H1 (cell line): ENCODE measurements around the gene LBP. TPM values are rescaled to one million over a fixed set of nuclear protein-coding genes. Genes with fewer than 3 reads are reported as not detected.

ENCODE experiments used
- CTCF ChIA-PET: fragments of 300-600 bp; sonication (Branson Sonifier 250); formaldehyde crosslinking; loops from one replicate; lab custom pipeline; 2021; ENCODE audit not compliant: partially characterized antibody; lab: Charles Lee
- POLR2A ChIA-PET: fragments of 300-600 bp; sonication (Branson Sonifier 250); formaldehyde crosslinking; loops from one replicate; lab custom pipeline; 2021; ENCODE audit warnings: inconsistent platforms; ENCODE audit not compliant: partially characterized antibody; lab: Charles Lee
- DNase-seq, 2 experiments: peaks; one replicate each; pipeline versions ENCODE4 v3.0.0 to v3.0.0-alpha.2; 2010 to 2022; ENCODE audit warnings: low spot score in 2 of 2, low read depth in 1 of 2, mixed read lengths in 1 of 2
- FAIRE-seq: peaks from 2 replicates; lab custom pipeline; 2011; peaks lifted over from hg19 to GRCh38; lab: Jason Lieb, UNC
- H2AFZ ChIP-seq: 2 replicates; pipeline ENCODE4 v1.8.1; 2012; ENCODE audit warnings: low read length, inconsistent platforms
- H2AK5ac ChIP-seq: 2 replicates; pipeline ENCODE4 v1.6.1; 2013; ENCODE audit warnings: low read depth, low read length
- H2BK120ac ChIP-seq: replicated peaks from 2 replicates; pipeline ENCODE3; 2013; ENCODE audit warnings: low read depth, low read length, inconsistent platforms
- H2BK12ac ChIP-seq: 2 replicates; pipeline ENCODE4 v1.6.1; 2013; ENCODE audit warnings: low read depth, low read length
- H2BK15ac ChIP-seq: 2 replicates; pipeline ENCODE4 v1.6.1; 2013; ENCODE audit warnings: low read length
- H2BK20ac ChIP-seq: 2 replicates; pipeline ENCODE4 v1.6.1; 2013; ENCODE audit warnings: low read length
- H2BK5ac ChIP-seq: 2 replicates; pipeline ENCODE4 v1.6.1; 2013; ENCODE audit warnings: low read depth, low read length
- H3K14ac ChIP-seq: 2 replicates; pipeline ENCODE4 v1.6.1; 2013; ENCODE audit warnings: inconsistent platforms; ENCODE audit not compliant: insufficient read length
- H3K18ac ChIP-seq: 2 replicates; pipeline ENCODE4 v1.6.1; 2013; ENCODE audit warnings: low read length; ENCODE audit errors: extremely low read depth
- H3K23ac ChIP-seq: 2 replicates; pipeline ENCODE4 v1.6.1; 2013; ENCODE audit warnings: inconsistent platforms; ENCODE audit not compliant: insufficient read length
- H3K23me2 ChIP-seq: 2 replicates; pipeline ENCODE4 v1.6.1; 2013; ENCODE audit warnings: low read depth, low read length
- H3K27ac ChIP-seq: 2 replicates; pipeline ENCODE4 v1.6.1; 2011; ENCODE audit warnings: low read depth, low read length, inconsistent platforms
- H3K27me3 ChIP-seq, 4 experiments: replicated peaks in 1 of 4; 1 replicate in 1 of 4; 2 replicates in 3 of 4; pipeline versions ENCODE4 v1.6.1 to v1.8.1; 2011 to 2013; ENCODE audit warnings: low read length in 3 of 4, mild to moderate bottlenecking in 3 of 4, inconsistent platforms in 2 of 4, mixed read lengths in 2 of 4, moderate library complexity in 1 of 4; ENCODE audit not compliant: control insufficient read depth in 3 of 4, insufficient read depth in 3 of 4; ENCODE audit errors: extremely low read depth in 1 of 4
- H3K36me3 ChIP-seq, 4 experiments: 2 replicates each; pipeline versions ENCODE4 v1.6.1 to v1.8.1; 2011 to 2013; ENCODE audit warnings: mild to moderate bottlenecking in 4 of 4, low read length in 3 of 4, moderate library complexity in 2 of 4, control low read depth in 1 of 4, inconsistent platforms in 1 of 4; ENCODE audit not compliant: insufficient read depth in 4 of 4, control insufficient read depth in 2 of 4
- H3K4ac ChIP-seq: replicated peaks from 2 replicates; pipeline ENCODE3; 2013; ENCODE audit warnings: low read length, low read depth, mixed read lengths, inconsistent platforms; ENCODE audit not compliant: insufficient read length
- H3K4me1 ChIP-seq, 4 experiments: replicated peaks in 1 of 4; 1 replicate in 1 of 4; 2 replicates in 3 of 4; pipeline versions ENCODE4 v1.6.1 to v1.8.1; 2011 to 2013; ENCODE audit warnings: low read length in 3 of 4, inconsistent platforms in 2 of 4, mixed read lengths in 1 of 4; ENCODE audit not compliant: insufficient read depth in 4 of 4, control insufficient read depth in 3 of 4
- H3K4me2 ChIP-seq, 2 experiments: 2 replicates each; pipeline versions ENCODE4 v1.6.1 to v1.8.1; 2011 to 2013; ENCODE audit warnings: low read depth in 2 of 2, low read length in 2 of 2, control low read depth in 1 of 2, inconsistent platforms in 1 of 2, mild to moderate bottlenecking in 1 of 2; ENCODE audit not compliant: insufficient read depth in 1 of 2
- H3K4me3 ChIP-seq, 4 experiments: fragments of 200-600, 300-600 bp in 1 of 4; sonication (generic), shearing (Covaris generic), sonication (Bioruptor Twin) in 1 of 4; 2 replicates each; pipeline versions ENCODE4 v1.5.1 to v1.8.1; 2011 to 2016; ENCODE audit warnings: low read length in 4 of 4, low read depth in 3 of 4, control low read depth in 2 of 4, inconsistent platforms in 2 of 4, mild to moderate bottlenecking in 2 of 4, mixed read lengths in 1 of 4, moderate library complexity in 1 of 4; ENCODE audit not compliant: insufficient read depth in 2 of 4; ENCODE audit errors: extremely low read depth in 1 of 4
- H3K56ac ChIP-seq: replicated peaks from 2 replicates; pipeline ENCODE3; 2013; ENCODE audit warnings: low read depth, mild to moderate bottlenecking, mixed read lengths, low read length, inconsistent platforms; ENCODE audit not compliant: insufficient read length
- H3K79me1 ChIP-seq: 2 replicates; pipeline ENCODE4 v1.6.1; 2013; ENCODE audit warnings: low read depth, low read length, control low read depth
- H3K79me2 ChIP-seq, 2 experiments: 2 replicates each; pipeline versions ENCODE4 v1.6.1 to v1.8.1; 2012 to 2013; ENCODE audit warnings: low read length in 2 of 2, mild to moderate bottlenecking in 2 of 2, inconsistent platforms in 1 of 2; ENCODE audit not compliant: insufficient read depth in 2 of 2, control insufficient read depth in 1 of 2
- H3K9ac ChIP-seq, 4 experiments: replicated peaks in 1 of 4; 1 replicate in 1 of 4; 2 replicates in 3 of 4; pipeline versions ENCODE4 v1.6.1 to v1.8.1; 2011 to 2013; ENCODE audit warnings: low read depth in 3 of 4, low read length in 3 of 4, control low read depth in 2 of 4, mild to moderate bottlenecking in 2 of 4, moderate library complexity in 2 of 4, inconsistent platforms in 1 of 4; ENCODE audit errors: extremely low read depth in 1 of 4
- H3K9me3 ChIP-seq, 2 experiments: 2 replicates each; pipeline versions ENCODE4 v1.6.1 to v1.8.1; 2012 to 2013; ENCODE audit warnings: mild to moderate bottlenecking in 2 of 2, moderate library complexity in 2 of 2, control low read depth in 1 of 2, inconsistent platforms in 1 of 2, low read depth in 1 of 2, low read length in 1 of 2, mixed read lengths in 1 of 2; ENCODE audit not compliant: insufficient read depth in 2 of 2
- H4K20me1 ChIP-seq, 2 experiments: replicated peaks in 1 of 2; 2 replicates each; pipeline versions ENCODE3 to v1.8.1; 2011 to 2013; ENCODE audit warnings: inconsistent platforms in 2 of 2, low read length in 2 of 2, mild to moderate bottlenecking in 1 of 2; ENCODE audit not compliant: insufficient read depth in 2 of 2, control insufficient read depth in 1 of 2
- H4K5ac ChIP-seq: 2 replicates; pipeline ENCODE4 v1.6.1; 2013; ENCODE audit warnings: low read length, low read depth, mixed read lengths, inconsistent platforms; ENCODE audit not compliant: insufficient read length
- H4K8ac ChIP-seq: 2 replicates; pipeline ENCODE4 v1.8.0; 2013; ENCODE audit warnings: mild to moderate bottlenecking, moderate library complexity, low read length, inconsistent platforms; ENCODE audit not compliant: insufficient read depth; ENCODE audit errors: extremely low read depth
- H4K91ac ChIP-seq: replicated peaks from 2 replicates; pipeline ENCODE3; 2013; ENCODE audit warnings: low read length, mixed read lengths, inconsistent platforms; ENCODE audit not compliant: insufficient read length
- NANOG ChIP-seq: IDR thresholded peaks from 2 replicates; pipeline ENCODE4 v1.6.1; 2011; ENCODE audit warnings: low read length, low read depth, mild to moderate bottlenecking, inconsistent platforms; ENCODE audit not compliant: insufficient read depth, poor library complexity, severe bottlenecking
- SIN3A ChIP-seq, 2 experiments: IDR thresholded peaks in 1 of 2; conservative IDR thresholded peaks in 1 of 2; 2 replicates each; pipeline ENCODE4 v1.6.1; 2011 to 2012; ENCODE audit warnings: low read length in 2 of 2, improper control_type of control experiment in 1 of 2, low read depth in 1 of 2, mild to moderate bottlenecking in 1 of 2
- WGBS, 2 experiments: shearing (Covaris generic) in 1 of 2; methylation state at CpG; one replicate each; pipeline versions ENCODE4 v1.1.6 to v1.1.7; 2013 to 2015; ENCODE audit warnings: low lambda C conversion rate in 2 of 2, mixed read lengths in 2 of 2, inconsistent platforms in 1 of 2, low coverage in 1 of 2, missing lambda C conversion rate in 1 of 2; ENCODE audit not compliant: insufficient replicate concordance in 2 of 2, insufficient coverage in 1 of 2, insufficient read length in 1 of 2; ENCODE audit errors: extremely low coverage in 1 of 2, missing lambda C conversion rate in 1 of 2; 5-methylcytosine and 5-hydroxymethylcytosine counted together
- polyA plus RNA-seq, 7 experiments: library from polyadenylated mRNA; depleted of rRNA in 3 of 7; stranded (reverse) in 5 of 7; unstranded in 2 of 7; fragments of >200 nt in 5 of 7; fragments of 200-250 nt in 2 of 7; gene quantifications; 1 replicate in 5 of 7; 2 replicates in 1 of 7; 4 replicates in 1 of 7; pipeline versions ENCODE4 v1.2.1 to v1.2.3, GENCODE V29; 2011 to 2013; ENCODE audit warnings: missing spikeins in 2 of 7, mixed read lengths in 2 of 7
- total RNA-seq: library from RNA; stranded (reverse); fragmentation: NEBNext Ultra II Directional; extraction: Animal tissue kit (Norgen Biotek cat#: 25700); gene quantifications from 2 replicates; pipeline ENCODE4 v1.2.1, GENCODE V29; 2021
- TF ChIP-seq, protein P1 (sequence below): IDR thresholded peaks from 2 replicates; pipeline ENCODE4 v1.6.1; 2012; ENCODE audit warnings: inconsistent platforms

The LBP gene
- total and polyA plus RNA-seq, 2 of the 8 experiments (the other 6 are each of a cell fraction or from before 2014, with no cell fraction given), result 0.60 to 0.63 TPM

DNA sequence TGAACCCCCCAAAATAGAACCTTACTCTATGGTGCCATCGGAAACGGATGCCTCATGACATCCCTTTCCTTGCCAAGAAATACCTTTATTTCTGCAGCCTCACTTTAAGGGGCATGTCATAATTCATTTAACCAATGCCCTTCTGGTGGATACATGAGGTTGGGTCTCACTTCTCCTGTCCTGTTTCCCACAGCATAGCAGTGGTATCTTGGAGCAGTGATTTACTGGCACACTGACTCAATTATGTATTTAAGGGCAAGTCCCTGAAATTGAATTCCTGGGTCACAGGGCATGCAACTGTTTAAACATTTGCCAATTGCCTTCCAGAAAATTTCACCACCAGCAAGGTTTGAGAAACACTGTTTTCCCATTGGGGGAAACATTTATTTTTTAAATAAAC is 639 bp upstream of the LBP start:
- DNase-seq, result no peak
- H3K27me3 ChIP-seq, result no peaks in the 10 kb centered on the region
- H2BK20ac ChIP-seq, result no peak overlapping the region

More for the DNA sequence above, 639 bp upstream of the LBP start:
- Histone ChIP-seq H3K36me3 (no peaks in the 10 kb centered on the region), H3K79me1 (no peaks in the 10 kb centered on the region), H4K91ac (no peak overlapping the region), H4K5ac (no peak overlapping the region), H3K79me2 (no peaks in the 10 kb centered on the region), H3K4me1 (peaks cover 10 to 21% (median 13%) of the 10 kb centered on the region in 4 experiments), H3K56ac (no peak overlapping the region), H3K23me2 (no peaks in the 10 kb centered on the region), H3K9me3 (no peaks in the 10 kb centered on the region), H4K20me1 (no peaks in the 10 kb centered on the region), H3K27ac (no peak overlapping the region), H2AK5ac (no peak overlapping the region), H4K8ac (no peak overlapping the region), H2BK5ac (no peak overlapping the region), H2BK120ac (no peak overlapping the region), H3K4me2 (no peak overlapping the region), H2AFZ (no peak overlapping the region), H2BK15ac (no peak overlapping the region), H3K9ac (no peak overlapping the region), H3K4ac (no peak overlapping the region), H3K4me3 (no peak overlapping the region), H3K23ac (no peak overlapping the region), H3K14ac (no peak overlapping the region), H2BK12ac (no peak overlapping the region), H3K18ac (no peak overlapping the region)
- FAIRE-seq, result no peak
- ChIA-PET POLR2A (no interaction called here), CTCF (interaction anchor here (0.8 to 22.1 kb wide), 4 partner anchors 7 to 26 kb away, joined by 3 to 390 read pairs (median 8); no protein-coding TSS in a partner anchor)
- TF ChIP-seq, protein P1, sequence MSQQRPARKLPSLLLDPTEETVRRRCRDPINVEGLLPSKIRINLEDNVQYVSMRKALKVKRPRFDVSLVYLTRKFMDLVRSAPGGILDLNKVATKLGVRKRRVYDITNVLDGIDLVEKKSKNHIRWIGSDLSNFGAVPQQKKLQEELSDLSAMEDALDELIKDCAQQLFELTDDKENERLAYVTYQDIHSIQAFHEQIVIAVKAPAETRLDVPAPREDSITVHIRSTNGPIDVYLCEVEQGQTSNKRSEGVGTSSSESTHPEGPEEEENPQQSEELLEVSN, result no peak
- TF ChIP-seq SIN3A (conservative IDR thresholded peaks at IDR 0.05 in 1 of 2, IDR thresholded peaks at IDR 0.05 in 1 of 2; ENCODE audit: low read depth in 1 of 2, low read length in 2 of 2) (no peak), NANOG (no peak)
- 50% methylated on average over 2 of the region's 2 CpGs; no CpG with 5 or more reads in 1 of the 2 experiments for WGBS, 2 experiments
